HL-60/S4 (cell line): Measurements from ENCODE around the gene CRYBB1.

ENCODE experiments used
- in situ Hi-C: fragments of 300-500 bp; cut with MboI; formaldehyde crosslinking; loops from 2 replicates; pipeline ENCODE4 v1.14.3; 2022; ENCODE audit warnings: low sequenced_read_pairs

Gene CRYBB1

GRCh38 chr22:26559961-26560575, 57.8 kb downstream of the CRYBB1 start:
- in situ Hi-C loops = no loop called here

DNA sequence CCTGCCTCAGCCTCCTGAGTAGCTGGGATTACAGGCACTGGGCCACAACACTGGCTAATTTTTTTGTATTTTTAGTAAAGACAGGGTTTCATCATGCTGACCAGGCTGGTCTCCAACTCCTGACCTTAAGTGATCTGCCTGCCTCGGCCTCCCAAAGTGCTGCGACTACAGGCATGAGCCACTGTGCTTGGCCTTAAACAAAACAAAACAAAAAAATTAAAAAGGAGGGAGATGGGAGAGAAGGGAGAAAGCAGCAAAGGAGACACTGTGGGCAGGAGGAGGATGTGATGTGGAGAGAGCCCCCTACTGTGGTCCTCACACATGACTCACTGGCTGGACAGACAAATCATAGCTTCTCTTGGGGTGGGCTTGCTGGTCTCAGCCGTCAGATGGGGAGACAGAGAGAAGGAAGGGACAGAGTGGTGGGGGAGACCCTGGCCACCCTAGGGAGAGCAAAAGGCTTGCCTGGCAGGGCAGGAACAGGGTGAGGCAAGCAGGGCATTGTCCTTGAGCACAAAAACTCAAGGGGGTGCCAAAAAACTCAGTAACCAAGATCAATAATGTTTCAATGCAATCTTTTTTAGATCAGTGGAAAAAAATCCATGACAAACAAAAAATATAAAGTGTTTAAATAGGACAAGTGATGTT, 59.5 kb downstream of the CRYBB1 start:
- in situ Hi-C loops = no loop called here

DNA sequence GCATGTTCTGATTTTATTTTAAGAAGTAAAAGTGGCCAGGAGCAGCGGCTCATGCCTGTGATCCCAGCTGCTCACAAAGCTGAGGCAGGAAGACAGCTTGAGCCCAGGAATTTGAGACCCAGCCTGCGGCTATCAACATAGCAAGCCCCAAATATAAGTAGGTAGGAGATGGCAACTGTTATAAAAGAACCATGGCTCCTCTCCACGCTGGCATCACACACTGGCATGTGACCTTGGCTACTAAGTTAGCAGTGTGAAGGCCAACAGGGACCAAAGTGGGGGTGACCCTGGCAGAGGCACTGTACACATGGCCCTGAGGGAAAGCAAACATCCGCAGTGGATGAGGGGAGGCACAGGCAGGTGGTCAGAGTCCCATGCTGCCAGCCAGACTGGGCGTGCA, 60.9 kb downstream of the CRYBB1 start:
- in situ Hi-C loops = no loop called here

DNA sequence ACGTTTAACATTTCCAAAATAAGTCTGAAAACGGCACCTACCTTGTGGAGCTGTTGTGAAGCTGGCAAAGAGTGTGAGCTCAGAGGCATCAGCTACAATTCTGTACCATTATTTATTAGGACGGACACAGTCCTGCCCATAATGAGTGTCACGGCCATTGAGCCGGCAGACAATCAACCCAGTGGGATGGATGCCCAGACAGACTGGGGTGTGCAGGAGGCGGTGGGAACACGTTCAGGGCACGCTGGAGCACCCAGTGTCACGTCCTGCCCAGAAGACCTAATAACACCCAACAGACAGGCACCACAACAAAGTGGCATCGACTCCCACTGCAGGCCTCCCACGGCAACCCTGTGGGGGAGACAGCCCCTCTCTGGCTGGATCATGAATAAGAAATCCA, 62.3 kb downstream of the CRYBB1 start:
- in situ Hi-C loops = no loop called here

DNA sequence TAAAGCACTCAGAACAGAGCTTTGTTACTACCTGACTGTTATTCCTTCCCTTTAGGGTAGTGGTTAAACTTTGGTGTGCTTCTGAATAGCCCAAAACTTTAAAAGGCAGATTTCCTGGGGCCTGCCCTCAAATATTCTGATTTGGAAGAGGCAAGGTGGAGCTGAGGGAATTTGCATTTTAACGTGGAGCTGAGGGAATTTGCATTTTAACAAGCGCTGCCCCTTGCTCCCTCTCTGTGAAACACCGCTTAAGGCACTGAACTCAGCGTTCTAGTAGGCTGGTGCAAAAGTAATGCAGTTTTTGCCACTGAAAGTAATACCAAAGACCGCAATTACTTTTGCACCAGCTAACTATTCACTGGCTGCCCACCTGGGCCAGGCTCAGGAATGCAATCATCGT, 62.9 kb downstream of the CRYBB1 start:
- in situ Hi-C loops = no loop called here

DNA sequence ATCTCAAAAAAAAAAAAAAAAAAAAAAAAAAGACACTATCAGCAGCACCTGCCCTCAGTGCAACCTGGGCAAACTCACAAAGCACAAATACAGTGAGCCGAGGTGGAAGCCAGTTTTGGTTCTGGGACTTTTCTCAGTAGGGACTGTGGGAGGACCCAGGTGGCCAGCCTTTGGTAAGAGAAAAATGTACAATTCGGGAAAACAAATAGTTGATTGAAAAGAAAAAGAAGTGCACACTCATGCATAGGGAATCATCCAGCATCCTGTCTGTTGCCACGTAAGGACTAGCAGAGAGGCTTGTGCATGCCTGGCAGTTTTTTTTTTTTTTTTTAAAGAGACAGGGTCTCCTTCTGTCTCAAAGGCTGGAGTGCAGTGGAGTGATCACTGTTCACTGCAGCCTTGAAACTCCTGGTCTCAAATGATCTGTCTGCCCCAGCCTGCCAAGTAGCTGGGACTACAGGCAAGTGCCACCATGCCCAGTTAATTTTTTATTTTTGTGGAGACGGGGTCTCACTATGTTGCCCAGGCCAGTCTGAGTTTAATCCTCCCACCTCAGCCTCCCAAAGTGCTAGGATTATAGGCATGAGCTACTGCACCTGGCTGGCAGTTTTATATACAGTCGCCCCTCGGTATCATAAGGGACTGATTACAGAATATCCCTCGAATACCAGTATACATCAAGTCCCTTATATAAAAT, 64.6 kb downstream of the CRYBB1 start:
- in situ Hi-C loops = no loop called here

DNA sequence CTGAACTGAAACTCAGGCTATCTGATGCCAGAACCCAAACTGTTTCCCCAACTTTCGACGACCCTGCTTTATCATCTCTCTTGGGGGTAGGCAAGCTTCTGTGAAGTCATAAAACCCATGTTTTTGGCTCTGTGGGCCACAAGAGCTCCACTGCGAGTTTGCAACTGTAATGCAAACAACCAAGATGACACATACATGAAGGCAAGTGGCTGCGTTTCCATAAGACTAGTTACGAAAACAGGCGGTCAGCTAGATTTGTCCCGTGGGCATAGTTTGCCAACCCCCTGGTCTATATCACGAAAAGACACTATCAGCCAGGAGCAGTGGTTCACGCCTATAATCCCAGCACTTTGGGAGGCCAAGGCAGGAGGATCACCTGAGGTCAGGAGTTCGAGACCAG, 65.4 kb downstream of the CRYBB1 start:
- in situ Hi-C loops = no loop called here

DNA sequence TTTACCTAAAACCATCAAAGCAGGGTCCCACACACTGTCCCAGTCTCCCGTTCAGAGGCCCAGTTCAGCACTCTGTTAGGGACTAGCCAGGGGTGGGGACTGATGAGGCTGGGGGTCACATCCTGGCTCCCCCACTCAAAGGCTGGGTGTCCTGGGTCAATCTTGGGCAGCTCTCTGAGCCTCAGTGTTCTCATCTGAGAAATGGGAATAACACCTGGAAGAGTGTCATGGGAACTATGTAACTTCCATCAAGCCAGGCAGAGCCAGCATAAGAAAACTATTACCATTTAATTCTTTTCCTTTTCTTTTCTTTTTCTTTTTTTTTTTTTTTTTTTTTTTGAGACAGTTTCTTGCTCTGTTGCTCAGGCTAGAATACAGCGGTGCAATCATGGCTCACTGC, 66.3 kb downstream of the CRYBB1 start:
- in situ Hi-C loops = no loop called here

DNA sequence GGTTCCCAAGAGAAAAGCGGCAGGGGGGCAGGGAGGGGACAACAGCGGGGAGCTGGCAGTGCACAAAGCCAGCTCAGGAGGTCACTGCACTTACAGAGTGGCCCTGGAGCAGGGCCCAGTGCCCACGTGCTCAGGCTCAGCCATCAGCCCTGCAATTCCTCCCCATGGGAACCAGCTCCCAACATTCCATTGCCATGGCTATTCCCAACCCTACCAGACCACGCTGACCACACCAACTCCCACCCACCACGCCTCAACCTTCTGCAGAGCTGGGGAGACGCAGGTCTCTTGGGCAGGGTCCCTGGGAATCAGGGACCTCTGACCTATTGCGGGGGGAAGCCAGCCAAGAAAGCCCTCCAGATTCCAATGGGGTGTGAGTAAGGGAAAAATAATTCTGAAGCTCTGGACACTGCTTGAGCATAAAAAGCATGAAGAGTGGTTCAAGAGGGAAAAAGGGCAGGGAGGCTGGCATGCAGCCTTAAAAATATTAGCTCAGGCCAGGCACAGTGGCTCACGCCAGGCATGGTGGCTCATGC, 67.3 kb downstream of the CRYBB1 start:
- in situ Hi-C loops = no loop called here

- in situ Hi-C loops = no loop called here
These were observed 67.8 kb downstream of the CRYBB1 start for GRCh38 chr22:26549902-26550497.
